ENCODE measurements around the gene XXYLT1.

- no peak for TF ChIP-seq CTCF (IDR thresholded peaks at IDR 0.05)
- no peak for TF ChIP-seq POLR2A (IDR thresholded peaks at IDR 0.05)
These were observed 106.2 kb downstream of the XXYLT1 start for GRCh38 chr3:195164573-195165264.
